Fibroblast of the aortic adventitia (primary cell): ENCODE measurements around the gene SLC35E4. TPM values are rescaled to one million over a fixed set of nuclear protein-coding genes. Genes with fewer than 3 reads are reported as not detected.
A peak's percentile ranks its signal among the peaks of the same experiment; 100 is the strongest.
"Not testable (repeated sequence)": the region's sequence is repeated elsewhere in the genome, so short reads cannot be mapped to it uniquely, and the experiment has no call there.

Experiments used
- DNase-seq: peaks from one replicate; pipeline ENCODE4 v3.0.0-alpha.2; 2010; ENCODE audit warnings: low read depth
- H3K4me3 ChIP-seq: 2 replicates; pipeline ENCODE4 v1.5.1; 2011; ENCODE audit warnings: low read depth, mild to moderate bottlenecking, control low read depth, low read length, moderate library complexity
- CTCF ChIP-seq: IDR thresholded peaks from 2 replicates; pipeline ENCODE4 v1.5.1; 2011; ENCODE audit warnings: mild to moderate bottlenecking, low read length, control low read depth, inconsistent platforms; ENCODE audit not compliant: insufficient read depth
- total RNA-seq: library from RNA; depleted of rRNA; stranded (reverse); fragments of >200 nt; gene quantifications from 2 replicates; pipeline ENCODE4 v1.2.3, GENCODE V29; 2012; ENCODE audit warnings: low replicate concordance

The SLC35E4 gene
- total RNA-seq: 5.1 and 19.7 TPM in 2 replicates

GRCh38 chr22:30635273-30636225 lies at the start of gene SLC35E4:
Gene SLC35E4, plus strand, starts transcription at chr22:30635781. Its CDS starts 670 bp downstream, at chr22:30636451.
- H3K4me3 ChIP-seq: peak within 1 kb of the TSS; percentile 81
- peak; percentile 84 for DNase-seq
- peak; percentile 42 for TF ChIP-seq CTCF

DNA sequence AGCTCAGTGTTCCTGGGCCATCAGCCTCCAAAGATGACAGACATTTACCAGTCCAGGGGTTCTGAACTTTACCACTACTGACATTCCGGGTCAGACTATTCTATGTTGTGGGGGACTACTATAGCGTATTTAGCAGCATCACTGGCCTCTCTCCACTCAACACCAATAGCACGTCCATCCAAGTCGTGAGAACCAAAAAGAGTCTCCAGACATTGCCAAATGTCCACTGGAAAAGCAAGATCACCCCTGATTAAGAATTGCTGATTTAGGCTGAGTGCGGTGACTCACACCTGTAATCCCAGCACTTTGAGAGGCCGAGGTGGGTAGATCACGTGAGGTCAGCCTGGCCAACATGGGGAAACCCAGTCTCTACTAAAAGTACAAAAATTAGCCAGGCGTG lies 49.2 kb upstream of the SLC35E4 start:
- DNase-seq: no peak
- TF ChIP-seq CTCF: no peak
- no peak overlapping the region for H3K4me3 ChIP-seq

GRCh38 chr22:30591191-30591587 lies 44.4 kb upstream of the SLC35E4 start:
- no peak for TF ChIP-seq CTCF
- DNase-seq: peak; percentile 60
- peak overlapping the region; percentile 98 for H3K4me3 ChIP-seq

GRCh38 chr22:30591588-30592359 lies 43.8 kb upstream of the SLC35E4 start, which contains the start of gene PES1:
Gene PES1, minus strand, starts transcription at chr22:30591910. Its CDS starts 77 bp downstream, at chr22:30591833.
- TF ChIP-seq CTCF: no peak
- DNase-seq: peak; percentile 99
- peak within 1 kb of the TSS; percentile 98 for H3K4me3 ChIP-seq

DNA sequence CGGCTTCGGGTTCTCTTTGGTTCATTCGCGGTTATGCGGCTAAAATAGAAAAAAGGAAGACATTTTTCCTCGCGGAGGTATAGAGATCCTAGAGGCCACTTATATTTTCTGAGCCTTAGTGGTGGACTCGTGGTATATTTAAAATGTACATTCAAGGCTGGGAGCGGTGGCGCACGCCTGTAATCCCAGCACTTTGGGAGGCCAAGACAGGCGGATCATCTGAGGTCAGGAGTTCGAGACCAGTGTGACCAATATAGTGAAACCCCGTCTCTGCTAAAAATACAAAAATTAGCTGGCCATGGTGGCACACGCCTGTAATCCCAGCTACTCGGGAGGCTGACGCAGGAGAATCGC lies 43.2 kb upstream of the SLC35E4 start:
- DNase-seq: not testable (repeated sequence)
- H3K4me3 ChIP-seq: peak overlapping the region; percentile 61

GRCh38 chr22:30596199-30596598 lies 39.4 kb upstream of the SLC35E4 start:
- no peak overlapping the region for H3K4me3 ChIP-seq
- no peak for TF ChIP-seq CTCF

DNA sequence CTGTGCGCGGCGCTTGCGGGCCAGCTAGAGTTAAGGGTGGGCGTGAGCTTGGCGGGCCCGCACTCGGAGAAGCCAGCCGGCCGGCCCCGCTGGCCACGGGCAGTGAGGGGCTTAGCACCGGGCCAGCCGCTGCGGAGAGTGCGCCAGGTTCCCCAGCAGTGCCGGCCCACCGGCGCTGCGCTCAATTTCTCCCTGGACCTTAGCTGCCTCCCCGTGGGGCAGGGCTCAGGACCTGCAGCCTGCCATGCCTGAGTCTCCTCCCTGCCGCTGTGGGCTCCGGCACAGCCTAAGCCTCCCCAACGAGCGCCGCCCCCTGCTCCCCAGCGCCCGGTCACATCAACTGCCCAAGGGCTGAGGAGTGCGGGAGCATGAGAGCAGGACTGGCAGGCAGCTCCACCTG lies 38.7 kb upstream of the SLC35E4 start:
- no peak for TF ChIP-seq CTCF
- H3K4me3 ChIP-seq: no peak overlapping the region
- no peak for DNase-seq

More at GRCh38 chr22:30596199-30596598, 39.4 kb upstream of the SLC35E4 start:
- no peak for DNase-seq
